ENCODE measurements around the gene ZNF514. TPM values are rescaled to one million over a fixed set of nuclear protein-coding genes. Genes with fewer than 3 reads are reported as not detected.

Gene ZNF514
- total and polyA plus RNA-seq, 5 donors, result 7.9 to 15.8 (median 13.0) TPM

DNA sequence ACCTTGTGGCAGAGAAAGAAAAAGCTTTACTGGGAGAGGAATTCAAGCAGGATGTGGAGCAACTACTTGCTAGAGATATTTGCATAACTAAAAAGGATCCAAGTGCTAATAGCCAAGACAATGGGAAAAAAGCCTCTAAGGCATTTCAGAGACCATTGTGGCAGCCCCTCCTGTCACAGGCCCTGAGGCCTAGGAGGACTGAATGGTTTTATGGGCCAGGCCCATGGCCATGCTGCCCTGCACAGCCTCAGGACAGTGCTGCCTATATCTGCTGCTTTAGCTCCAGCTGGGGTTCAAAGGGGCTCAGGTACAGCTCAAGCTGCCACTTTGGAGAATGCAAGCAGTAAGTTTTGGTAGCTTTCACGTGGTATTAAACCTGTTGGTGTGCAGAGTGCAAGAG lies 20.9 kb downstream of the ZNF514 start:
- no peaks in the 10 kb centered on the region for H3K9me3 ChIP-seq (ENCODE audit: control insufficient read depth, low read length)
- no peaks in the 10 kb centered on the region for H3K4me1 ChIP-seq (ENCODE audit: control insufficient read depth, insufficient read depth, low read length)
- no peaks in the 10 kb centered on the region for H3K27me3 ChIP-seq (ENCODE audit: control insufficient read depth, insufficient read depth)
- intact Hi-C loops (cut with DNase I), result no loop called here
- no peak overlapping the region for H3K4me3 ChIP-seq (ENCODE audit: low read length)
- no peak overlapping the region for H3K27ac ChIP-seq (ENCODE audit: low read length)
- WGBS, result 79% methylated on average over 1 of the region's 1 CpG
- ATAC-seq (no peak), DNase-seq (no peak)

GRCh38 chr2:95122197-95122551 lies 37.5 kb downstream of the ZNF514 start:
- intact Hi-C loops (cut with DNase I), result no loop called here
- ATAC-seq (peak in 1 of 2 donors; percentile 2), DNase-seq (no peak)
- Histone ChIP-seq H3K4me1 (ENCODE audit: control insufficient read depth, insufficient read depth, low read length) (peaks cover 3% of the 10 kb centered on the region), H3K9me3 (ENCODE audit: control insufficient read depth, low read length) (no peaks in the 10 kb centered on the region), H3K4me3 (ENCODE audit: low read length) (peak overlapping the region; percentile 68), H3K27ac (ENCODE audit: low read length) (peak overlapping the region; percentile 98), H3K27me3 (ENCODE audit: control insufficient read depth, insufficient read depth) (no peaks in the 10 kb centered on the region)
- WGBS, result 27% methylated on average over 5 of the region's 5 CpGs

DNA sequence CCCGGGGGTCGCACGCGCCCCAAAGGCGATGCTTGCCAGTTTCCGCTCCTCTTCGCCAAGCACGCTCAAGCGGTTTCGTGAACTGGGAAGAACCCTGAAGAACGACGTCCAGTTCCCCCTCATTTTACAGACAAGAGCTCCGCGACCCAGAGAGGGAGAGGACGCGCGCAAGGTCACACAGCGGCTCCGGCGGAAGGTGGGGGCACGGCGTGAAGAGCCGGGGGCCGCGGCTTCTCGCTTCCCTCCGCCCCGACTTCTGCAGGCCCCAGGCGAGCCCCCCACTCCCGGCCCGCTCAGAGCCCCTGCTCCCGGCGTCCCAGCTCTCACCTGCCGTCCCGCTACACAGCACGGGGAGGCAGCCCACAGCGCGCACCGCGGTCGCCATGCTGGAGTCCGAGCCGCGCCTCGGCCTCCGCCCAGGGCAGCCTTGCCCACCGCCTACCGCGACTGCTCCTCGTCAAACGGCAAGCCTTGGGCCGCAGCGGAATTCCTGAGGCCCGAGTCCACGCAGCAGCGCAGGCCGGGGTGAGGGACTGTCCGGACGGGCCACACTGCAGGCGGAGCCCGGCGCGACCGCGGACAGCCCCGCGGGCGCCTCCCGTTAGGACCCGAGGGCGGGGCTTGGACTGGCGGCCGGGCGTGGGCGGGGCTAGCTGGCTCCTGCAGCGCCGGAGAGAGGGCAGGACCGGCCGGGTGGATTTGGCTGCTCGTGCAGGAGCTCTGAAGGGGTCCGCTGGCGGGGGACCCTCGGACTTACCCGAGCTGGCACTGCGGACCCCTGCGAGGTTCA lies 38.0 kb downstream of the ZNF514 start, which contains the start of gene MRPS5:
Gene MRPS5 (minus strand): TSS at position 402 of the 790 bp plus-strand sequence. CDS start 17 bp downstream, at position 385.
- DNase-seq (peak; percentile 87 to 96 (median 96)), ATAC-seq (peak; percentile 99)
- Histone ChIP-seq H3K9me3 (ENCODE audit: control insufficient read depth, low read length) (no peaks in the 10 kb centered on the region), H3K27ac (ENCODE audit: low read length) (peak within 1 kb of the TSS; percentile 98), H3K27me3 (ENCODE audit: control insufficient read depth, insufficient read depth) (no peaks in the 10 kb centered on the region), H3K4me1 (ENCODE audit: control insufficient read depth, insufficient read depth, low read length) (peaks cover 3% of the 10 kb centered on the region), H3K4me3 (ENCODE audit: low read length) (peak within 1 kb of the TSS; percentile 68)
- intact Hi-C loops (cut with DNase I), result no loop called here
- WGBS, result under 1% methylated on average over 86 of the region's 86 CpGs

DNA sequence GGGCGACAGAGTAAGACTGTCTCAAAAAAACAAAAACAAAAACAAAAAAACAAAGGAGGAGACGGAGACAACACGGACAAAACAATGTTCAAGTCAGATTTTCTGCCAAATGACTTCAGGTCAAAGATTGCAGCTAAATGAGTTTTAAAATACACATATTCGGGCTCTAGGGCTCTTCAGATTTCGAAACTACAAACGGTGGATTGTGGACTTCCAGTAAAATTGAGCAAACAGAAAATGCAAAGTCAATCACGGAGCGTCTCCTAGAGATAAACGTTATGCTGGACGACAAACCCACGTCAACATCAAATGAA lies 38.6 kb downstream of the ZNF514 start:
- Histone ChIP-seq H3K27me3 (ENCODE audit: control insufficient read depth, insufficient read depth) (no peaks in the 10 kb centered on the region), H3K27ac (ENCODE audit: low read length) (peak overlapping the region; percentile 98), H3K4me1 (ENCODE audit: control insufficient read depth, insufficient read depth, low read length) (peaks cover 3% of the 10 kb centered on the region), H3K9me3 (ENCODE audit: control insufficient read depth, low read length) (no peaks in the 10 kb centered on the region), H3K4me3 (ENCODE audit: low read length) (peak overlapping the region; percentile 68)
- intact Hi-C loops (cut with DNase I), result no loop called here
- ATAC-seq, result no peak
- DNase-seq, result no peak
- WGBS, result 2% methylated on average over 11 of the region's 11 CpGs

DNA sequence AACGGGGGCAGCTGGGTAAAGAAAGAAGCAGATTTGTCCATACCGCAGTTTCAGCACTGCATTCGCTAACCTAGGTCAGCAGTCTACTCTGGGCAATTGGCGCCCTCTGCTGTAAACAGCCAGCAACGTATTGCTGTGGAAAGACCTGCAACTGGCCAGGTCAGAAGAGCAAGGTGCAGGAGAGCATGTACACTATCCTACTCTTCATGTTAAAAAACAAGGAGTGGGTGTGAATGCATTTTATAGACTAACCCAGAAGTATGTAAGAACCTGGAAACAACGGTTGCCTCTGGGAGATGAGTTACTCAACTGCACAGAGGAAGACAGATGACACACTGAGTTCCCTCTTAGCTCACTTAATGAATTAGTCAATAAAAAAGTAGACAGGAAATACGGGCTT lies 44.2 kb downstream of the ZNF514 start:
- intact Hi-C loops (cut with DNase I), result loop anchor here in 1 of 4 donors (5.0 kb wide), 2 partner anchors 38 to 93 kb away; no protein-coding TSS in a partner anchor
- H3K9me3 ChIP-seq (ENCODE audit: control insufficient read depth, low read length), result no peaks in the 10 kb centered on the region
- H3K27ac ChIP-seq (ENCODE audit: low read length), result no peak overlapping the region
- peak; percentile 51 to 83 (median 72) for DNase-seq
- peak; percentile 86 to 87 for ATAC-seq
- peaks cover 3% of the 10 kb centered on the region for H3K4me1 ChIP-seq (ENCODE audit: control insufficient read depth, insufficient read depth, low read length)
- H3K27me3 ChIP-seq (ENCODE audit: control insufficient read depth, insufficient read depth), result no peaks in the 10 kb centered on the region
- 19% methylated on average over 7 of the region's 7 CpGs for WGBS
- H3K4me3 ChIP-seq (ENCODE audit: low read length), result no peak overlapping the region

GRCh38 chr2:95113464-95113863 lies 46.2 kb downstream of the ZNF514 start:
- no peak overlapping the region for H3K27ac ChIP-seq (ENCODE audit: low read length)
- no peak overlapping the region for H3K4me3 ChIP-seq (ENCODE audit: low read length)
- no peaks in the 10 kb centered on the region for H3K4me1 ChIP-seq (ENCODE audit: control insufficient read depth, insufficient read depth, low read length)
- H3K9me3 ChIP-seq (ENCODE audit: control insufficient read depth, low read length), result no peaks in the 10 kb centered on the region
- H3K27me3 ChIP-seq (ENCODE audit: control insufficient read depth, insufficient read depth), result no peaks in the 10 kb centered on the region
- WGBS, result 91% methylated on average over 7 of the region's 7 CpGs
- no peak for DNase-seq
- intact Hi-C loops (cut with DNase I), result loop anchor here in 1 of 4 donors (5.0 kb wide), 1 partner anchor 91 kb away; no protein-coding TSS in a partner anchor
- ATAC-seq, result no peak

GRCh38 chr2:95110395-95110794 lies 49.3 kb downstream of the ZNF514 start:
- intact Hi-C loops (cut with DNase I), result loop anchor here in 1 of 4 donors (5.0 kb wide), 1 partner anchor 88 kb away; no protein-coding TSS in a partner anchor

GRCh38 chr2:95109260-95109659 lies 50.4 kb downstream of the ZNF514 start:
- H3K27ac ChIP-seq (ENCODE audit: low read length), result no peak overlapping the region
- DNase-seq (no peak), ATAC-seq (no peak)
- no peaks in the 10 kb centered on the region for H3K4me1 ChIP-seq (ENCODE audit: control insufficient read depth, insufficient read depth, low read length)
- H3K9me3 ChIP-seq (ENCODE audit: control insufficient read depth, low read length), result no peaks in the 10 kb centered on the region
- no peaks in the 10 kb centered on the region for H3K27me3 ChIP-seq (ENCODE audit: control insufficient read depth, insufficient read depth)
- no peak overlapping the region for H3K4me3 ChIP-seq (ENCODE audit: low read length)
- intact Hi-C loops (cut with DNase I), result no loop called here
- 76% methylated on average over 6 of the region's 6 CpGs for WGBS

More at GRCh38 chr2:95110395-95110794, 49.3 kb downstream of the ZNF514 start:
- Histone ChIP-seq H3K9me3 (ENCODE audit: control insufficient read depth, low read length) (no peaks in the 10 kb centered on the region), H3K27ac (ENCODE audit: low read length) (no peak overlapping the region), H3K27me3 (ENCODE audit: control insufficient read depth, insufficient read depth) (no peaks in the 10 kb centered on the region), H3K4me3 (ENCODE audit: low read length) (no peak overlapping the region), H3K4me1 (ENCODE audit: control insufficient read depth, insufficient read depth, low read length) (no peaks in the 10 kb centered on the region)
- no peak for ATAC-seq
- no peak for DNase-seq

GRCh38 chr2:95106081-95106480 lies 53.6 kb downstream of the ZNF514 start:
- Histone ChIP-seq H3K27me3 (ENCODE audit: control insufficient read depth, insufficient read depth) (no peaks in the 10 kb centered on the region), H3K9me3 (ENCODE audit: control insufficient read depth, low read length) (no peaks in the 10 kb centered on the region), H3K4me3 (ENCODE audit: low read length) (no peak overlapping the region), H3K4me1 (ENCODE audit: control insufficient read depth, insufficient read depth, low read length) (no peaks in the 10 kb centered on the region), H3K27ac (ENCODE audit: low read length) (no peak overlapping the region)
- intact Hi-C loops (cut with DNase I), result no loop called here
- ATAC-seq (no peak), DNase-seq (no peak)
- 89% methylated on average over 2 of the region's 2 CpGs for WGBS

DNA sequence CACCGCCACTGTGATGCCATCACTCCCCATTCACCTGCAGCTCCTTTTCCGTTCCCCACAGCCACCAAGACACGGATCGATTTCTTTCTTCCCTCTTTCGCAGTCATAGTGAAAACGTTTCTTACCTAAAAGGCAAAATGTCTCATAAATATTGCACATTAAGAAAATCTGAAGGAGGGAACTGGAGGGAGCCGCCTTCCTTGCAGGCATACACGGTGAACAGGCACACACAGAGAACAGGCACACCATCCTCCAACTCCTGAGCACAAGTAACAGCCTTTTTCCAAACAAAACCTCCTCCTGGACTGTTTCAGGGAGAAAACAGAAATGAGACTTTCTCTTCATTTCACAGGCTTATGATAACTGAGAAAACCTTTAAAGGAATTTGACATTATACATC lies 55.0 kb downstream of the ZNF514 start:
- Histone ChIP-seq H3K27ac (ENCODE audit: low read length) (no peak overlapping the region), H3K27me3 (ENCODE audit: control insufficient read depth, insufficient read depth) (no peaks in the 10 kb centered on the region), H3K9me3 (ENCODE audit: control insufficient read depth, low read length) (no peaks in the 10 kb centered on the region), H3K4me1 (ENCODE audit: control insufficient read depth, insufficient read depth, low read length) (no peaks in the 10 kb centered on the region), H3K4me3 (ENCODE audit: low read length) (no peak overlapping the region)
- 94% methylated on average over 8 of the region's 8 CpGs for WGBS
- no peak for ATAC-seq
- DNase-seq, result no peak
- intact Hi-C loops (cut with DNase I), result no loop called here

DNA sequence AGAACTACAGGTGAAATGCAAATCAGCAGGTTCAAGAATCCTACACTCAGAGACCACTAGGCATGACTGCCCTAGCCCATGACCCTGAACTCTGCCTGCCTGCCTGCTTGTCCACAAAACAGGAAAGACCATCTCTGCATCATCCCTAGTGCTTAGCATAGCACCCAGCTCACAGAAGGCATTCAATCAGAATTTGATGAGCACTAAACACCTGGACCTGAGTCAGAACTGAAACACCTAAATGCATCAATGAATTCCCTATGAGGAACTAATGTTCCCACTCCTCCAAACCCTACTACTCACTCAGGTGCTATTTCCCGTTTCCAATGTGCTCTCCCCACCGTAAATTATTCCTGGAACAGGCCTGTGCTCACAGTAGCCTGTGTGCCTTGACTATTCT lies 59.7 kb downstream of the ZNF514 start:
- no peaks in the 10 kb centered on the region for H3K9me3 ChIP-seq (ENCODE audit: control insufficient read depth, low read length)
- no peaks in the 10 kb centered on the region for H3K4me1 ChIP-seq (ENCODE audit: control insufficient read depth, insufficient read depth, low read length)
- no peak overlapping the region for H3K27ac ChIP-seq (ENCODE audit: low read length)
- ATAC-seq, result no peak
- no peaks in the 10 kb centered on the region for H3K27me3 ChIP-seq (ENCODE audit: control insufficient read depth, insufficient read depth)
- intact Hi-C loops (cut with DNase I), result no loop called here
- WGBS, result 91% methylated on average over 2 of the region's 2 CpGs
- no peak overlapping the region for H3K4me3 ChIP-seq (ENCODE audit: low read length)
- no peak for DNase-seq

Data from right cardiac atrium (tissue), 5 donors.